OCI-LY1 (cell line): ENCODE measurements around the gene INTS7.
"Not testable (repeated sequence)": the region's sequence is repeated elsewhere in the genome, so short reads cannot be mapped to it uniquely, and the experiment has no call there.

Experiments
- CTCF ChIP-seq: fragments of 200-600 bp; sonication (generic), shearing (Covaris generic); IDR thresholded peaks from 2 replicates; pipeline ENCODE4 v1.5.1; 2017; ENCODE audit warnings: mild to moderate bottlenecking, antibody characterized with exemption, low read length, moderate library complexity, mixed read lengths
- EZH2 ChIP-seq: fragments of 200-600 bp; sonication (generic), shearing (Covaris generic); IDR thresholded peaks from 2 replicates; pipeline ENCODE4 v1.8.0; 2017; ENCODE audit warnings: borderline replicate concordance, mixed run types, mild to moderate bottlenecking, antibody characterized with exemption, low read length, moderate library complexity, mixed read lengths

GRCh38 chr1:211997426-211997825 is 37.9 kb downstream of the INTS7 start:
- not testable (repeated sequence) for TF ChIP-seq CTCF, EZH2
